Nephron progenitor cell (in vitro differentiated cells): ENCODE data around the gene CDH4.

ENCODE experiments used
- DNase-seq: peaks from one replicate; pipeline ENCODE4 v3.0.0; 2021
- H3K27ac Mint-ChIP-seq: 2 replicates; pipeline ENCODE4 v1.8.0; 2021; ENCODE audit warnings: mild to moderate bottlenecking, moderate library complexity, mixed read lengths
- H3K27me3 Mint-ChIP-seq: 2 replicates; pipeline ENCODE4 v1.8.0; 2021; ENCODE audit warnings: mild to moderate bottlenecking, low read depth, mixed read lengths; ENCODE audit not compliant: poor library complexity
- H3K36me3 Mint-ChIP-seq: 2 replicates; pipeline ENCODE4 v1.8.0; 2021; ENCODE audit warnings: low read depth, mixed read lengths
- H3K4me1 Mint-ChIP-seq: 2 replicates; pipeline ENCODE4 v1.8.0; 2021; ENCODE audit warnings: mixed read lengths
- H3K4me3 Mint-ChIP-seq: 2 replicates; pipeline ENCODE4 v1.8.0; 2021; ENCODE audit warnings: mild to moderate bottlenecking, moderate library complexity, mixed read lengths
- H3K9me3 Mint-ChIP-seq: 2 replicates; pipeline ENCODE4 v1.8.0; 2021; ENCODE audit warnings: mild to moderate bottlenecking, moderate library complexity, mixed read lengths
- CTCF ChIP-seq: fragments of 200-600 bp; sonication (generic); IDR thresholded peaks from 2 replicates; pipeline ENCODE4 v1.5.0; 2021; ENCODE audit warnings: antibody characterized with exemption

CDH4 gene

GRCh38 chr20:61856626-61857413 lies 604.8 kb downstream of the CDH4 start:
- no peak overlapping the region for H3K27ac Mint-ChIP-seq
- H3K9me3 Mint-ChIP-seq, result no peaks in the 10 kb centered on the region
- no peaks in the 10 kb centered on the region for H3K36me3 Mint-ChIP-seq
- DNase-seq, result no peak
- no peak overlapping the region for H3K4me3 Mint-ChIP-seq
- no peak for TF ChIP-seq CTCF
- peaks cover 10% of the 10 kb centered on the region for H3K27me3 Mint-ChIP-seq
- no peaks in the 10 kb centered on the region for H3K4me1 Mint-ChIP-seq

DNA sequence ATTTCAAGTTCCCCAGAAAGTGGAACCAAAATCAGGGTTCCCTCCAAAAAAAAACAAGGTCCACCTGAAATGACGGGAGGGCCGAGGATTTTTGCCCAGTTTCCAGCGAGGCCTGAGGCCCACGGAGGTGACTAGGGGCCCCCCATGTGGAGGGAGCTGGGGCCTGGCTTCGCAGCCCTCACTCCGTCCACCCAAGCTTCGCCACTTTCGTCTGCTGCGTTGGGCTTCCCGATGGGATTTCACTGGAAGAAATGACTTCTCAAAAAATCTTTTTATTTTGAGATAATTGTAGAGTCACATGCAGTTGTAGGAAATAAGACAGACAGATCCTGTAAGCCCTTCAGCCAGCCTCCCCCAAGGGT lies 605.3 kb downstream of the CDH4 start:
- Mint-ChIP-seq H3K9me3 (no peaks in the 10 kb centered on the region), H3K4me3 (no peak overlapping the region), H3K4me1 (no peaks in the 10 kb centered on the region), H3K27ac (no peak overlapping the region), H3K36me3 (no peaks in the 10 kb centered on the region), H3K27me3 (peaks cover 10% of the 10 kb centered on the region)
- no peak for TF ChIP-seq CTCF
- no peak for DNase-seq

- Mint-ChIP-seq H3K4me1 (no peaks in the 10 kb centered on the region), H3K27me3 (peaks cover 10% of the 10 kb centered on the region), H3K4me3 (no peak overlapping the region), H3K9me3 (no peaks in the 10 kb centered on the region), H3K27ac (no peak overlapping the region), H3K36me3 (no peaks in the 10 kb centered on the region)
- DNase-seq, result no peak
- no peak for TF ChIP-seq CTCF
Observed at GRCh38 chr20:61857884-61858283, 605.8 kb downstream of the CDH4 start.

- Mint-ChIP-seq H3K4me1 (no peaks in the 10 kb centered on the region), H3K9me3 (no peaks in the 10 kb centered on the region), H3K27me3 (peaks cover 13% of the 10 kb centered on the region), H3K27ac (no peak overlapping the region), H3K4me3 (no peak overlapping the region), H3K36me3 (no peaks in the 10 kb centered on the region)
- no peak for DNase-seq
- no peak for TF ChIP-seq CTCF
Observed at GRCh38 chr20:61859767-61860166, 607.7 kb downstream of the CDH4 start.

- H3K4me3 Mint-ChIP-seq, result no peak overlapping the region
- DNase-seq, result no peak
- TF ChIP-seq CTCF, result no peak
- H3K4me1 Mint-ChIP-seq, result no peaks in the 10 kb centered on the region
- H3K36me3 Mint-ChIP-seq, result no peaks in the 10 kb centered on the region
- peaks cover 17% of the 10 kb centered on the region for H3K27me3 Mint-ChIP-seq
- H3K27ac Mint-ChIP-seq, result no peak overlapping the region
- H3K9me3 Mint-ChIP-seq, result no peaks in the 10 kb centered on the region
Observed at GRCh38 chr20:61860260-61860987, 608.4 kb downstream of the CDH4 start.
